ENCODE measurements around the gene CSTPP1.
"Not testable (repeated sequence)": the region's sequence is repeated elsewhere in the genome, so short reads cannot be mapped to it uniquely, and the experiment has no call there.

CSTPP1 gene

GRCh38 chr11:47185305-47186075, 248.9 kb downstream of the CSTPP1 start:
- DNase-seq = no peak

- peak; percentile 10 to 49 for DNase-seq
These were observed 249.6 kb downstream of the CSTPP1 start, which contains the start of gene PACSIN3 for GRCh38 chr11:47186076-47186699. Gene PACSIN3 (minus strand): TSS chr11:47186434. CDS start chr11:47182727, 3,707 bp downstream.

- DNase-seq = peak; percentile 25 to 51
These were observed 250.4 kb downstream of the CSTPP1 start for GRCh38 chr11:47186700-47187695.

GRCh38 chr11:47187723-47188122, 251.2 kb downstream of the CSTPP1 start:
- no peak for DNase-seq

- no peak for DNase-seq
These were observed 251.7 kb downstream of the CSTPP1 start for GRCh38 chr11:47188259-47188658.

GRCh38 chr11:47189100-47189834, 252.7 kb downstream of the CSTPP1 start:
- DNase-seq = no peak

GRCh38 chr11:47191137-47191536, 254.6 kb downstream of the CSTPP1 start:
- DNase-seq = not testable (repeated sequence)

- no peak for DNase-seq
These were observed 255.6 kb downstream of the CSTPP1 start for GRCh38 chr11:47192111-47192510.

GRCh38 chr11:47198161-47198560, 261.6 kb downstream of the CSTPP1 start:
- not testable (repeated sequence) for DNase-seq

GRCh38 chr11:47201015-47201414, 264.5 kb downstream of the CSTPP1 start:
- no peak for DNase-seq

GRCh38 chr11:47202576-47202975, 266.0 kb downstream of the CSTPP1 start:
- no peak for DNase-seq

- no peak for DNase-seq
These were observed 268.1 kb downstream of the CSTPP1 start for GRCh38 chr11:47204637-47204989.

GRCh38 chr11:47206577-47206976, 270.0 kb downstream of the CSTPP1 start:
- DNase-seq = not testable (repeated sequence)

- DNase-seq = no peak
These were observed 270.9 kb downstream of the CSTPP1 start for GRCh38 chr11:47207459-47207858.

- not testable (repeated sequence) for DNase-seq
These were observed 271.5 kb downstream of the CSTPP1 start for GRCh38 chr11:47208008-47208552.

- no peak for DNase-seq
These were observed 272.1 kb downstream of the CSTPP1 start for GRCh38 chr11:47208628-47209027.
